ENCODE data around the gene ATG4B. TPM values are rescaled to one million over a fixed set of nuclear protein-coding genes. Genes with fewer than 3 reads are reported as not detected.

The ATG4B gene
- total RNA-seq, 1 experiment from 2014 or later, result 133 TPM

GRCh38 chr2:241636182-241637017, 1.1 kb upstream of the ATG4B start (continued):
- TF ChIP-seq, protein P1, sequence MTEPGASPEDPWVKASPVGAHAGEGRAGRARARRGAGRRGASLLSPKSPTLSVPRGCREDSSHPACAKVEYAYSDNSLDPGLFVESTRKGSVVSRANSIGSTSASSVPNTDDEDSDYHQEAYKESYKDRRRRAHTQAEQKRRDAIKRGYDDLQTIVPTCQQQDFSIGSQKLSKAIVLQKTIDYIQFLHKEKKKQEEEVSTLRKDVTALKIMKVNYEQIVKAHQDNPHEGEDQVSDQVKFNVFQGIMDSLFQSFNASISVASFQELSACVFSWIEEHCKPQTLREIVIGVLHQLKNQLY (CRISPR knock-in tag; IDR thresholded peaks at IDR 0.05), result no peak
- no peak for TF ChIP-seq SMAD4 (CRISPR knock-in tag; IDR thresholded peaks at IDR 0.05)
- no peak; the same call in 1 of the 2 replicates for TF ChIP-seq KAT7 (CRISPR knock-in tag; IDR thresholded peaks at IDR 0.05; ENCODE audit: borderline replicate concordance)
- TF ChIP-seq ATF3 (CRISPR knock-in tag; conservative IDR thresholded peaks at IDR 0.05), result no peak
- peak; percentile 38; the same call in 1 of the 2 replicates for TF ChIP-seq FOXP1 (CRISPR knock-in tag; IDR thresholded peaks at IDR 0.05; ENCODE audit: borderline replicate concordance)
- TF ChIP-seq, protein P2, sequence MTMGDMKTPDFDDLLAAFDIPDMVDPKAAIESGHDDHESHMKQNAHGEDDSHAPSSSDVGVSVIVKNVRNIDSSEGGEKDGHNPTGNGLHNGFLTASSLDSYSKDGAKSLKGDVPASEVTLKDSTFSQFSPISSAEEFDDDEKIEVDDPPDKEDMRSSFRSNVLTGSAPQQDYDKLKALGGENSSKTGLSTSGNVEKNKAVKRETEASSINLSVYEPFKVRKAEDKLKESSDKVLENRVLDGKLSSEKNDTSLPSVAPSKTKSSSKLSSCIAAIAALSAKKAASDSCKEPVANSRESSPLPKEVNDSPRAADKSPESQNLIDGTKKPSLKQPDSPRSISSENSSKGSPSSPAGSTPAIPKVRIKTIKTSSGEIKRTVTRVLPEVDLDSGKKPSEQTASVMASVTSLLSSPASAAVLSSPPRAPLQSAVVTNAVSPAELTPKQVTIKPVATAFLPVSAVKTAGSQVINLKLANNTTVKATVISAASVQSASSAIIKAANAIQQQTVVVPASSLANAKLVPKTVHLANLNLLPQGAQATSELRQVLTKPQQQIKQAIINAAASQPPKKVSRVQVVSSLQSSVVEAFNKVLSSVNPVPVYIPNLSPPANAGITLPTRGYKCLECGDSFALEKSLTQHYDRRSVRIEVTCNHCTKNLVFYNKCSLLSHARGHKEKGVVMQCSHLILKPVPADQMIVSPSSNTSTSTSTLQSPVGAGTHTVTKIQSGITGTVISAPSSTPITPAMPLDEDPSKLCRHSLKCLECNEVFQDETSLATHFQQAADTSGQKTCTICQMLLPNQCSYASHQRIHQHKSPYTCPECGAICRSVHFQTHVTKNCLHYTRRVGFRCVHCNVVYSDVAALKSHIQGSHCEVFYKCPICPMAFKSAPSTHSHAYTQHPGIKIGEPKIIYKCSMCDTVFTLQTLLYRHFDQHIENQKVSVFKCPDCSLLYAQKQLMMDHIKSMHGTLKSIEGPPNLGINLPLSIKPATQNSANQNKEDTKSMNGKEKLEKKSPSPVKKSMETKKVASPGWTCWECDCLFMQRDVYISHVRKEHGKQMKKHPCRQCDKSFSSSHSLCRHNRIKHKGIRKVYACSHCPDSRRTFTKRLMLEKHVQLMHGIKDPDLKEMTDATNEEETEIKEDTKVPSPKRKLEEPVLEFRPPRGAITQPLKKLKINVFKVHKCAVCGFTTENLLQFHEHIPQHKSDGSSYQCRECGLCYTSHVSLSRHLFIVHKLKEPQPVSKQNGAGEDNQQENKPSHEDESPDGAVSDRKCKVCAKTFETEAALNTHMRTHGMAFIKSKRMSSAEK (CRISPR knock-in tag; IDR thresholded peaks at IDR 0.05; ENCODE audit: borderline replicate concordance), result no peak
- TF ChIP-seq HMGA2 (CRISPR knock-in tag; IDR thresholded peaks at IDR 0.05), result no peak
- TF ChIP-seq NFATC4 (CRISPR knock-in tag; IDR thresholded peaks at IDR 0.05), result no peak
- TF ChIP-seq SOX15 (CRISPR knock-in tag; IDR thresholded peaks at IDR 0.05), result no peak
- TF ChIP-seq ZNF512 (CRISPR knock-in tag; IDR thresholded peaks at IDR 0.05; ENCODE audit: borderline replicate concordance), result no peak
- no peak for TF ChIP-seq ZNF232 (CRISPR knock-in tag; IDR thresholded peaks at IDR 0.05)
- TF ChIP-seq ZNF425 (CRISPR knock-in tag; conservative IDR thresholded peaks at IDR 0.05), result no peak
- no peak for TF ChIP-seq OVOL2 (CRISPR knock-in tag; IDR thresholded peaks at IDR 0.05; ENCODE audit: borderline replicate concordance)
- no peak for TF ChIP-seq SMAD3 (CRISPR knock-in tag; IDR thresholded peaks at IDR 0.05; ENCODE audit: borderline replicate concordance)
- peak; percentile 26; the same call in 1 of the 2 replicates for TF ChIP-seq TP53 (CRISPR knock-in tag; IDR thresholded peaks at IDR 0.05)
- TF ChIP-seq NFYB (CRISPR knock-in tag; conservative IDR thresholded peaks at IDR 0.05; ENCODE audit: low read depth), result no peak
